22Rv1 (cell line): ENCODE data around the gene KCNAB1.

Source experiments
- CTCF ChIP-seq: fragments of 450-650 bp; IDR thresholded peaks from 2 replicates; pipeline ENCODE4 v1.5.1; 2017; ENCODE audit warnings: mild to moderate bottlenecking
- ZFX ChIP-seq: fragments of 450-650 bp; IDR thresholded peaks from 2 replicates; pipeline ENCODE4 v1.6.1; 2017; ENCODE audit warnings: antibody characterized with exemption, borderline replicate concordance

GRCh38 chr3:156230278-156230900 lies 110.0 kb downstream of the KCNAB1 start:
- TF ChIP-seq CTCF (no peak), ZFX (no peak)
